GM15510 (cell line): ENCODE measurements around the gene SSBP4.

Source experiments
- POLR2A ChIP-seq: IDR thresholded peaks from 3 replicates; pipeline ENCODE4 v1.6.1; 2011; ENCODE audit warnings: borderline replicate concordance; ENCODE audit not compliant: insufficient read length; ENCODE audit errors: extremely low read depth

SSBP4 gene

DNA sequence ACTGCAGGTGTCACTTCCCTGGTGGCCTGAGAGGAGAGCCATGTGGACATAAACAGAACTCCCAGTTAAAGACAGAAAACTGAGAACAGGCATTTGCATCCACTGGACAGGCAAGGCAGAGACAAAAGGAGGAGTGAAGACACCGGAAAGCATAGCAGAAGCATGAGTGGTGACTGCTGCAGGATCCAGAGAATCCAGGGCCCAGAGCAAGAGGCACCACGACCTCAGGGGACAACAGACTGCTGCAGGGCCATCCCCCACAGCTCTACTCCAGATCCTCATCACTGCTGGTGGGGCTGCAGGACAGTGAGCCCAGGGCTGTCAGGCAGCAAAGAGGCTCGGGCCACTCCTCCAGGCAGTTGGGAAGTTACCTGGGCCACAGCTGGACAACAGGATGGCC, 33.2 kb downstream of the SSBP4 start:
- TF ChIP-seq POLR2A, result no peak

DNA sequence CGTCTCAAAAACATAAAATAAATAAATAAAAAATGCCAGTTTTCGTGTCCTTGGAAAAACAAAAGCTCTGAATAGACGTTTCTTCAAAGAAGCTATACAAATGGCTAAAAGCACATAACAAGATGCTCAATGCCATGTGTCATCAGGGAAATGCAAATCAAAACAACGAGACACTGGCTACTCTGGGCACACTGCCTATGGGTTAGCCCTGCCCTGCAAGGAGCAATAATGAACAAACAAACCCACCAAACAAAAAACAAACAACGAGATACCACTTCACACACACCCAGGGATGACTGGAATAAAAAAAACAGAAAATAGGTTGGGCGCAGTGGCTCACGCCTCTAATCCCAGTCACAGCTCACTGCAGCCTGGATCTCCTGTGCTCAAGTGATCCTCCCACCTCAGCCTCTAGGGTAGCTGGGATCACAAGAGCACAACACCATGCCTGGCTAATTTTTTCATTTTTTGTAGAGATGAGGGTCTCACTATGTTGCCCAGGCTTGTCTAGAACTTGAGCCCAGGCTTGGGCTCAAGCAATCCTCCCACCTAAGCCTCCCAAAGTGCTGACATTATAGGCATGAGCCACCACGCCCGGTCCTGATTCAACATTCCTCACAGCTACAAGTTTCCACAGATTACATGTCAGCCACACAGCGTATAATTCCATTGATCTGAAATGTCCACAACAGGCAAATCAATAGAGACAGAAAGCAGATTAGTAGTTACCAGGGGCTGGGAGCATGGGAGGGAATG, 34.2 kb downstream of the SSBP4 start:
- no peak for TF ChIP-seq POLR2A

DNA sequence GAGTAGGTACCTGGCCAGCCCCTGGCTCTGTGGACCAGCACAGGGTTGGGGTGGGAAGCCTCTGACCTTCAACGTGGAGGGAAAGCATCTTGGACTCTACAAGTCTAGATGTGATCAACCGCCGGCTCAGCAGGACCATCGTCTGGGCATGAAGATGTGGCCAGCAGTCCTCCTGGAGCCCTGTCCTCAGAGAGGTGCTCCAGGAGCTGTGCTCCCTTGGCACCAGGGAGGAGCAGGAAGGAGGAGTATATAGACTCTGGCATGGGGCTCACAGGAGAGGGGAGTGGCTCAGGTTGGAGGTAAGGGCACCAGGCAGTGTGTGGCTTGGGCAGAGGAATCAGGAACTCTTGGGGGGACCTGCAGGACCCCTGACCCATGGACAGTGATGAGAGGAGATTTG, 37.1 kb downstream of the SSBP4 start:
- no peak for TF ChIP-seq POLR2A

DNA sequence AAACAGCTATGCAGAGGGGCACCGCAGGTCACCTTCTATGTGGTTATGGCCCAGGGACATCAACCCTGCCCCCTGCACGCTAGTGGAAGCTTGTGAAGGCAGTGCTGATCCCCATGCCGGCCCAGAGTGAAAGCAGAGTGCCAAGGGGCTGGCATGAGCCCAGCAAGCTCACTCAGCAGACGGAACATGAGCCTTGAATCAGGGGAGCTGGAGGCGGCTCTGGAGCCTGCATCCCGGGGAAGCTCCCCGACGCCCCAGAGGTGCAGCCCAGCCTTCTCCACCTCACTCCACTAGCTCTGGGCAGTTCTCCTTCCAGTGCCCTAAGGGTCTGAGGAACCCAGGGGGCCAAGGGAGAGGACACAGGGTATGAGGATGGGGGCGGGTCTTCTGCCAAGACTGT, 37.8 kb downstream of the SSBP4 start:
- TF ChIP-seq POLR2A, result no peak

DNA sequence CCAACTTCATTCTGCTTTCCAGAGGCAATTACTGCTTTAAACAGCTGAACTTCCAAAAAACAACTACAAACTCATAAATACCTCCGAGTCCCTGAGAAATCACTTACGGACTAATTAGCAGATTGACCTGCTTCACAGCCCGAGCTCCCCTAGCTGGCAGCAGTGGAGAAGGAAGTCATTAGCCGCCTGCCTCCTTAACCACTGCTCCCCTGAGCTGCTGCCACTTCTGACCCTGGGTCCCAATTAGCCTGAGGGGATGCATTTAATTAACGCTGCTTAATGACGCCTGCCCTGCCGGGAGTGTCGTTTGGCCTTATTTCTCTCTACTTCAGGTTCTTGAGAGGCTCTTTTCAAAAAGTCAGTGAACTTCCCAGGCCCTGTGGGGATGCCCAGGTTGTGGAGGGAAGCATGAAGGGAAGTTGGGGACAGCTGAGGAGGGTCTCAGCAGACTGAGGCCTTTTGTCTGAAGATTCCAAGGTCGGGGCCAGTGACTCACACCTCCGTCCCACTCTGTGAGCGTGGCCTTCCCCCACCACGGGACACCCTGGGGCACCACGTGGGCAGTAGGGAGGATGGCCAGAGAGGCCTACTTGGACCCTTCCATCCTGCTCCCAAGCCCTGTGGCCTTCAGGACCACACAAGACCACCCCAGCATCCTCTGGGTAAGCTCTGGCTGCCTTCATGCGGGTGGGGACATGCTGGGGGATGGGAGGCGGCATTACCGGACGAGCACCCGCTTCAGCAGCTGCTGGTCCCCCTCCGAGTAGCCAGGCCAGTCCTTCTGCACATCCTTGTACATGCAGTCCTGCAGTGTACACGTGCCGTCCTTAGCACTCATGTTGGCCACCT, 38.5 kb downstream of the SSBP4 start:
- TF ChIP-seq POLR2A, result no peak

DNA sequence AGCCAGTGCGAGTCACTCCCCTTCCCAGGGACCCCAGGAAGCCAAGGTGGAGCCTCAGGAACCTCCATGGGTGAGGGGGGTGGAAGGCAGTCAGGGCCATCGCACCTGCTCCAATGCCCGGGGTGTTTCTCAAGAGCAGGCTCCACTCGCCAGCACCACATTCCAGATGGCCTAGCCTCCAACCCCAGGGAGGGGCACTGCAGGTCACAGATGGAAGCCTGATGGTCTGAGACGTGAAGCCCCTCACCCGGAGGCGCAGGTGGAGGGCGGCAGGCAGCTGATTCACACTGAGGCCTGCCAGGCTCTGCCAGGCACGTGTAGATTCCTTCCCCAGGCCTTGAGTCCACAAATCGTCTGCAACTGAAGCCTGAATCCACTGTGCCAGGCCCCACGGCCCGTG, 41.7 kb downstream of the SSBP4 start:
- TF ChIP-seq POLR2A, result no peak

DNA sequence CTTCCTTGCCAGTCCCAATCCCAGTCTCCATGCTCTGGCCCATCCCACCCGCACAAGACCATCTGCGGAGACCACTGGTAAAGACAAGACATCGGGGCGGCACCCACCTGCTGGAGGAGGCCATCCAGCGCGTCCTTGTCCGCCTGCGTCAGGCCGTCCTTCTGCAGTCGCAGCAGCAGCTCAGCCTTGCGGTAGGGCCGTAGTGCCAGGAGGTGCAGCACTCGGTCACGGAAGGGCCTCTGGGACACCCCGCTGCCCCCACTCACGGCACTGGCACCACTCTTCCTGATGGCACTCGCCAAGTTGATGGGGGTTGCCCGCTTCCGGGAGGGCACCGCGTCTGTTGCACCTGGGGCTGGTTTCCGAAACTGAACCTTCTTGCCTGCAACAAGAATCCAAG, 42.3 kb downstream of the SSBP4 start:
- TF ChIP-seq POLR2A, result no peak

DNA sequence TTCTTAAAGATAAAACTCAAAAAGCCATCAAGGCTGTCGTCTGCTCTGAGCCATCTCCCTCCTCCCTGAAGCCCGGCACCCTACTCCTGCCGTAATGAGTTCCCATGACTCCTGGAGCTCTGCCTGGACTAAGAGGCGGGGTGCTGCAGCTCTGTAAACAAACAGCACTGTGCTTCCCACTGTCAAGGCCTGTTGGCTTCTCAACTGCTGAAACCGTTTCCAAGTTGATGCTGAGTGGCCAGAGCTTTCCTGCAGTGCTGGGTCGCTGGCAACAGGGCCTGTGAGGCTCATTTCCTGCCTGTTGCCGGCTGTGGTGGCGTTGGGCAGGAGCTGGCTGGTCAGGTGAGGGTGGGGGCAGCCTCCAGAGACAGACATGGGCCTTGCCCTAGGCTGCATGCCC, 45.4 kb downstream of the SSBP4 start:
- no peak for TF ChIP-seq POLR2A

DNA sequence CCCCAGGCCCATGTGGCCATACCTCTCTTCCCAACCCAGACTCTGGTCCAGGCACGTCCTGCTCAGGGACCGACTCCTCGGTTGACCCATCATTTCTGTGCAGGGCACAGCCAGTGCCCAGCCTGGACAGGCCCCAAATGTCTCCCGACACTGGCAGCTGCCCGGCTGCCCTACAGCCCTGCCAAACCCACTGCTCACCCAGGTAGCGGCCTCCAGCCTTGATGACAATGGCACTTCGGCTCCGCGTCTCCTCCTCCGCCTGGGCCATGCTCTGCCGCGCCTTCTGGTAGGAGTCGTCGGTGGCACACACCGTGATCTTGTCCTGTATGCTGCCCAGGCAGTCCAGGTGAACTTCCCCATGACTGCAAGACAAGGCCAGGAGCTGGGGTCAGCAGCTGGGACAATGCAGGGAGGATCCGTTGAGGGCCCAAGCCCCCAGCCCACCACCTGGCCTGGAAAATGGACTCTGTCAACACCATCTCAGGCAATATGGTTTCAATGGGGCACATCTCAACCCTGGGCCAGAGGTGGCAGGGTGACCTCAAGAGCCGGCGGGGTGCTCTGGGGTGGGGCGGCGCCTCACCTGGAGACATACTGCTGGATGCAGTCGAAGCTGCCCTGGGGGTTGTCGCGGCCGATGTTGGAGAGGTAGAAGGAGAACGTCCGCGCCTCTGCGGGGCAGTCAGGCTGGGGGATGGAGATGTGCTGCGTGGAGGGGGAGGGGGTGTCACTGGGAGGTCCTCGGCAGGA, 46.2 kb downstream of the SSBP4 start:
- no peak for TF ChIP-seq POLR2A

DNA sequence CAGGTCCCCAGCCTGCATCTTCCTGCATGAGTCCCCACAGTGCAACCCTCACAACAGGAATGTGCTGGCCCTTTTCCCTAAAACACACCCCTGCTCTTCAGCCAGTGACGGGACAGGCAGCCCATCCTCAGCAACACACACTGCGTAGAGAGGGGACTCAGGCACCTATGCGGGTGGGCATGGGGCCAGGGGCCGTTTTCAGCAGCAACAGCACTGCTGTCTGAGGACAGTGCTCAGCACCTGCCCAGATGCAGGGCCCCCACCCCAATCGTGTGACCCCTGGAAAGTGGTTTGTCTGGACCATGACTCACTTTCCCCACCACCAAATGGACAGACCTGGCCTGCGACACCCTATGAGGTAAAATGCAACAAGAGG, 46.8 kb downstream of the SSBP4 start:
- no peak for TF ChIP-seq POLR2A

DNA sequence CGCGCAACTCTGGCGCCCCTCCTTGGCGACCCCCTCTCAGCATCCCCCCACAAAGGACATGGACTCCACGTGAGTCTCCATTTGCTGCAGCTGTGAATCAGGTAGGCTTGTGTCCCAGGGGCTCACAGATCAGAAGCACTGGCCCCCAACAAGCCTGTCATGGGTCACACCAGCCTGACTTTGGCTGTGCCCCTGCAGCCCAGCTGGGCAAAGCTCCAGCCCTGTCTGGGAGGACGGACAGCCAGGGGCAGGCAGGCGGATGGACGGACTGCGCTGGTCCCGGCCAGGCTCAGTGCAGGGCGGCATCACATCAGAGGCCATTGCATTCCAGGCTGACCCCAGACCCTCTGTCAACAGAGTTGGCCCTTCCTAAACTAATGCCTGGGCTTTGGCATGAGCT, 47.2 kb downstream of the SSBP4 start:
- no peak for TF ChIP-seq POLR2A

DNA sequence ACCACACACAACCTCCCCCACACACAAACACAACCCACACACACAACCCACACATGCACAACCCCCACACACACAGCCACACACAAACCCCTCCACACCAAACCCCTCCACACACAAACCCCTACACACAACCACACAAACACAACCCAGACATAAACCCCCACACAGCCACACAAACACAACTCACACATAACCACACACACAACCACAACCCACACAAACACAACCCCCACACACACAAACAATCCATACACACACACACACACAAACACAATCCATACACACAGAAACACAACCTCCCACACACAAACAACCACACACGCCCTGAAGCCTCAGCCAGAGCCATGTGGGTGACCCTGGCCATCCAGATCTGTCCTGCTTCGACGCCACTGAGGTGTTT, 48.8 kb downstream of the SSBP4 start:
- TF ChIP-seq POLR2A, result no peak

DNA sequence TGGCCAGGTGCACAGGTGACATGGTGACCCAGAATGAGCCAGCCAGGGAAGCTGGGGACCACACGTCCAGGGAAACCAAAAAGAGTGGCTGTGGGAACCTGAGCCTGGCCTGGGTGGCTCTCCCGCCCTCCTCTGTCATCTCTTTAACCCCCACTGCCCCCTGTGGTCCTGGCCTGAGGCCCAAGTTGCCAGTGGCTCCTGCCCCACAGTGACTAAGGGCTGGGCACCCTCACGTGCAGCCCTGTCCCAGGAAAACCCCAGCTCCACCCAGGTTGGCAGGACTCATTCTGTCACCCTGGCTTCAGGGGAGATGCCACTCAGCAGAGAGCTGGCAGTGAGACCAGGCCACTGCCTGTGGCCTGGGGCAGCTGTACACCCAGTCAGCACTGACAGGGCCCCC, 49.3 kb downstream of the SSBP4 start:
- no peak for TF ChIP-seq POLR2A

DNA sequence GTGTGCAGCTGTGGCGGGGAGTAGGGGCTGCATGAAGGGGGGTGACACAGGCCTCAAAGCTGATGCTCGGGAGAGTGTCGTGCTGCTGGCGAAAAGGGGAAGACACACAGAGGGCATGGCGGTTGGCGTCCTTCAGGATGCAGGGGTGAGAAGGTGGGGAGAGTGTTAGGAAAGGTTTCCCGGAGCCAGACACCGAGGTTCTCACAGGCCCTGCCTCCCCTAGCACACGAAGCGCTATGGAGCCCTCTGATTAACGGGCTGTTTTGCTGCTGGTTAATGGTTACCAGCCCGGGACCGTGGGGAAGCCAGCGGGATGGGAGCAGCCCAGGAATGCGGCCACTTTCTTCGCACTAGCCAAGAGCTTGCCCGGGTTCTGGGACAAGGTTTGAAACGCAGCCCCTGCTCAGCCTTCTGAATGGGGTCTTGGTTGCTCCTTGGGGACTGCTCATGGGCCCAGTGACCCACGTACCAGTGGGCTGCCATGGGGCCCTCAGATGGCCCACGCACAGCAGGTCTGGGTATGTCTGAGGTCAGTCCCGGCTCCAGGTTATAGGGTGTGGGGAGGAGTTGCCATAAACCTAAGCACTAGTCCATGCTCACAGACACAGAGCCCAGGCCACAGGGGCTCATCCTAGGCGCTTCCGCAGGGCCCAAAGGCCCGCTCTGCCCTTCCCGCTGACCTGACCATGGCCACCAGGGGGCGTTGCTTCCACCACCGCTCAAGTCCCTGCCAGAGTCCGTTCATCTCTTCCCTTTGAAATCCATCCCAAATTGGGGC, 50.1 kb downstream of the SSBP4 start:
- no peak for TF ChIP-seq POLR2A

DNA sequence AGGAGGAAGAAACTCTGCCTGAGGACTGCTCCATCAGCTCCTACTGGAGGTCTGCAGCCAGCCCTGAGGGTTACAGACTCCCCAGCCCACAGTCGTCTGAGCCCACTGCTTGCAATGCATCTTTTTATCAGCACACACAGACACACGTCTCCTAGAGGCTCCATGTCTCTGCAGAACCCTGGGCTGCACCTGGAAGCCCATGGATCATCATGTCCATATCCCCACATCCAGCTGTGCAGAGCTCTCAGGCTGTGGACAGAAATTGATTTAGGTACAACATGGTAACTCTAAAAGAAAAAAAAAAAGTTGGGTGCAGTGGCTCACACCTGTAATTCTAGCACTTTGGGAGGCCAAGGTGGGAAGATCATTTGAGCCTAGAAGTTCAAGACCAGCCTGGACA, 51.6 kb downstream of the SSBP4 start:
- no peak for TF ChIP-seq POLR2A
